Measurements from ENCODE around the gene FADS2. TPM values are rescaled to one million over a fixed set of nuclear protein-coding genes. Genes with fewer than 3 reads are reported as not detected.

Gene FADS2
- total RNA-seq, 1 donor from 2014 or later: 402 TPM

DNA sequence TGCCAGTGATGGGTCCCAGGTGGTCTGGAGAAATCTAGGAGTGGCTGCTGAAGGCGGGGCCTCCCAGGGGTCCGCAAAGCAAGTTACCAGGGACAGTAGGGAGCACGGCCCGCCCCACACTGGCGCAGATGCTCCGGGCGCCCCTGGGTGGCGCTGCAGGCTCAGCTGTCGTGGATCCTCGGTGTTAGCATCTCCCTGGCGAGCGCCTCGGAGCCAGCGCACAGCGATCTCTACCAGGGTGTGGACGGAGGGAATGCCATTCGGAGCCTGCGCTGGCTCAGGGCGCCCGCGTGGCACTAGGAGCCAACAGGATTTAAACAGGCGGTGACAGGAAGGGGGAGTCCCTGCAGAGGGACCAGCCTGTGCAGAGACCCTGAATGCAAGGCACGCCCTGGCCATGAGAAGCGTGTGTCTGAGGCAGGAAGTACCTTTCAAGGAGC lies 43.1 kb downstream of the FADS2 start:
- no peak overlapping the region for H3K4me3 Mint-ChIP-seq (ENCODE audit: low read depth)
- DNase-seq (ENCODE audit: low spot score, unreplicated experiment): peak; percentile 70
- no peaks in the 10 kb centered on the region for H3K36me3 Mint-ChIP-seq (ENCODE audit: insufficient read depth)
- H3K27ac Mint-ChIP-seq: peak overlapping the region; percentile 69
- H3K4me1 Mint-ChIP-seq (ENCODE audit: low read depth): peaks cover 11% of the 10 kb centered on the region
- TF ChIP-seq, protein P1, sequence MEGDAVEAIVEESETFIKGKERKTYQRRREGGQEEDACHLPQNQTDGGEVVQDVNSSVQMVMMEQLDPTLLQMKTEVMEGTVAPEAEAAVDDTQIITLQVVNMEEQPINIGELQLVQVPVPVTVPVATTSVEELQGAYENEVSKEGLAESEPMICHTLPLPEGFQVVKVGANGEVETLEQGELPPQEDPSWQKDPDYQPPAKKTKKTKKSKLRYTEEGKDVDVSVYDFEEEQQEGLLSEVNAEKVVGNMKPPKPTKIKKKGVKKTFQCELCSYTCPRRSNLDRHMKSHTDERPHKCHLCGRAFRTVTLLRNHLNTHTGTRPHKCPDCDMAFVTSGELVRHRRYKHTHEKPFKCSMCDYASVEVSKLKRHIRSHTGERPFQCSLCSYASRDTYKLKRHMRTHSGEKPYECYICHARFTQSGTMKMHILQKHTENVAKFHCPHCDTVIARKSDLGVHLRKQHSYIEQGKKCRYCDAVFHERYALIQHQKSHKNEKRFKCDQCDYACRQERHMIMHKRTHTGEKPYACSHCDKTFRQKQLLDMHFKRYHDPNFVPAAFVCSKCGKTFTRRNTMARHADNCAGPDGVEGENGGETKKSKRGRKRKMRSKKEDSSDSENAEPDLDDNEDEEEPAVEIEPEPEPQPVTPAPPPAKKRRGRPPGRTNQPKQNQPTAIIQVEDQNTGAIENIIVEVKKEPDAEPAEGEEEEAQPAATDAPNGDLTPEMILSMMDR (IDR thresholded peaks at IDR 0.05; ENCODE audit: unreplicated experiment): peak; percentile 93
- peaks cover 8% of the 10 kb centered on the region for H3K27me3 Mint-ChIP-seq
- no peaks in the 10 kb centered on the region for H3K9me3 Mint-ChIP-seq (ENCODE audit: low read depth)

DNA sequence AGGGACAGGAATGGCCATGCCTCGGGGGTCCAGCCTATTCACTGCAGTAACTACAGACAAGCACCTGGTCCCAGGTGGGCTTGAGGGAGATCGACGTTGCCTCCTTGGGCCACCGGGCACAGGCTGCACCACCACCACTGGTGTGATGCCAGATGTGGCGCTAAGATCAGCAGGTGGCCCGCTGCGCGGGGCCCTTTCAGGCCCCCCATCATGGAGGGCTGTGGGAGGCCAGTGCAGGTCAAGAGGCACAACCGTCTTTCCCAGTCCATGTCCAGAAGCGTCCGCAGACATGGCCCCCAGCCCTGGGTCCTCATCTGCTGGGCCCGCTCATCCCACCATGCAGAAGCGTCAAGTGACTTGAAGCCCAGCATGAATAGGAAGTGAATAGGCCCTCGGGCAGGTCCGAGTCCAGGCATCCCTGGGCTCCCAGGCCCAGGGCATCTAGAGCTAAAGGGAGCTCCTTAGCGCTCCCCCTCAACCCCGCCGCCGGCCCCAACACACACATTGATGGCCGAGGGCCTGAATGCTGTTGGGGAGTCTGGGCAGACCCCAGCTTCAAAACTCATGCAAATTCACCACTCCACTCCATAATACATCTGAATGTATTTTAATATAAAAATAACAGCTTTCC lies 45.0 kb downstream of the FADS2 start:
- peaks cover 8% of the 10 kb centered on the region for H3K27me3 Mint-ChIP-seq

DNA sequence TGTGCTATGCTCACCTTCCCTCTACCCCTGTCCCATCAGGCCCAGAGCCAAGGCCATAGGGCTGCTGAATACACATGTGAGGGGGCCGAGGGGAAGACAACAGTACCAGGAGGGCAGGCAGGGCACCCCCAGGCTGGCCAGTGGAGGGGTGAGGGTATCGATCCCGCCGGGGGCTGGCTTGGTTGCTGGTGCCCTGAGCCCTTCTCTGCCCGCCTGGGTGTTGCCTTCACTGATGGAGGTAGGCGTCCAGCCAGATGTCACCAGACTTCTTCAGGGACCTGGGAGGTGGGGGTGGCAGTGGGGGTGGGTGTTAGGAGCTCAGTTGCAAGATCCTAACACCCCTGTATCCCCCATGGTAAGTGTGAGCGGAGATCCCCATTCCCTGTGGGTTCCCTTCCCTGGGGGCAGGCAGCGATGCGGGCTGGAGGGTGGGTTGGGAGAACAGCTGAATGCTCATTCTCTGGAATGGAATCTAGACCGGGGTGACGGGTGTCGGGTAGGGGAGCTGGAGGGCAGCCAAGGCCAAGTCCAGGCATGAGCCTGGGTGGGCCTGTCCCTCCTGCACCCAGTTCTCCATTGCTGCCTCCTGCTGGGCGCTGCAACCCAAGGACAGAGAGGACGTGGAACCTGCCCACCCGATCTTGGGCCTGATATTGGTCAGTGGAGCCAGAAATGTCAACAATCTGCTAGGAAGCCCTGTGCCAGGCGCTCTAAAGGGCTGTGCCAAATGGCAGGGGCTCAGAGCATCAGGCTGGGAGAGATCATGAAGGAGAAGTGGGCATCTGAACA lies 45.7 kb downstream of the FADS2 start:
- Mint-ChIP-seq H3K27ac (no peak overlapping the region), H3K4me1 (ENCODE audit: low read depth) (peaks cover 11% of the 10 kb centered on the region), H3K9me3 (ENCODE audit: low read depth) (no peaks in the 10 kb centered on the region), H3K4me3 (ENCODE audit: low read depth) (no peak overlapping the region), H3K27me3 (peaks cover 8% of the 10 kb centered on the region), H3K36me3 (ENCODE audit: insufficient read depth) (no peaks in the 10 kb centered on the region)
- TF ChIP-seq, protein P1 (IDR thresholded peaks at IDR 0.05; ENCODE audit: unreplicated experiment): no peak
- no peak for DNase-seq (ENCODE audit: low spot score, unreplicated experiment)

More for the DNA sequence above, 45.0 kb downstream of the FADS2 start:
- Mint-ChIP-seq H3K36me3 (ENCODE audit: insufficient read depth) (no peaks in the 10 kb centered on the region), H3K4me3 (ENCODE audit: low read depth) (no peak overlapping the region), H3K4me1 (ENCODE audit: low read depth) (peaks cover 11% of the 10 kb centered on the region), H3K9me3 (ENCODE audit: low read depth) (no peaks in the 10 kb centered on the region), H3K27ac (no peak overlapping the region)
- no peak for DNase-seq (ENCODE audit: low spot score, unreplicated experiment)
- TF ChIP-seq, protein P1 (IDR thresholded peaks at IDR 0.05; ENCODE audit: unreplicated experiment): no peak

DNA sequence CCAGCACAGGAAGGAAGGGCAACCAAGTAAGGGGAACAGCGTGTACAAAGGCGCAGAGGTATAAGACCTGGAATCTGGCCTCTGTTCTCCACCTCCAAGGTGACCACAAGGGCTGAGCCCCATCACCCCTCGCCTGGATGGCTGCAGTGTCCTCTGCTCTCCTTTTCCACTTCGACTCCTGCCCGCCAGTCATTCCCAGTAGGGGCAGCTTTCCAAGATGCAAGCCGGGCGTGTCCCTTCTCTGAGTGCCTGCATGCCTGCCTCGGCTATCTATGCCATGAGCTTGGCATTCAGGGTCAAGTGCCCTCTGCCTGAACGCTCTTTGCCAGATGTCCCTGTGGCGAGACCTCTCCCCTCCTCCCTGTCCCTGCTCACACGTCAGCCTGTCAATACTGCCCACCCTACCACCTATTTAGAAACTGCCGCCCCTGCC lies 46.3 kb downstream of the FADS2 start:
- H3K27ac Mint-ChIP-seq: no peak overlapping the region
- peaks cover 8% of the 10 kb centered on the region for H3K27me3 Mint-ChIP-seq
- H3K4me3 Mint-ChIP-seq (ENCODE audit: low read depth): no peak overlapping the region
- peaks cover 11% of the 10 kb centered on the region for H3K4me1 Mint-ChIP-seq (ENCODE audit: low read depth)
- no peaks in the 10 kb centered on the region for H3K9me3 Mint-ChIP-seq (ENCODE audit: low read depth)
- TF ChIP-seq, protein P1 (IDR thresholded peaks at IDR 0.05; ENCODE audit: unreplicated experiment): no peak
- H3K36me3 Mint-ChIP-seq (ENCODE audit: insufficient read depth): no peaks in the 10 kb centered on the region
- no peak for DNase-seq (ENCODE audit: low spot score, unreplicated experiment)

DNA sequence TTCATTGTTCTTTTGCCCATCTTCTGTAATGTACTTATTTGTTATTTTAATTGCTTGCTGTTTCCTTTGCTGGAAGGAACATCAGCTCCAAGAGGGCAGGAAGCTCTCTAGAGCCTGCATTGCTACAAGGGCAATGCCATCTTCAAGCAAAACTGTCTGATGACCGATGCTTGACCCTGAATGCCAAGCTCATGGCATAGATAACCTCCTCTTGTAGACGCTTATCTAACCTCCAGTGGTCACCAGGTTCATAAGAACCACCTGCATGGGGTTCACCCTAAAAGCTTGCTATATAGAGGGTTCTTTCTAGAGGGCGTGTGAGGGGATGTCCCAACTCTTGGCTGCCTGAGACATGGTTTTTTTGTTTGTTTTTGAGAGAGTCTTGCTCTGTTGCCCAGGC lies 46.8 kb downstream of the FADS2 start:
- Mint-ChIP-seq H3K4me1 (ENCODE audit: low read depth) (peaks cover 6% of the 10 kb centered on the region), H3K27ac (no peak overlapping the region), H3K36me3 (ENCODE audit: insufficient read depth) (no peaks in the 10 kb centered on the region), H3K27me3 (peaks cover 8% of the 10 kb centered on the region), H3K9me3 (ENCODE audit: low read depth) (no peaks in the 10 kb centered on the region), H3K4me3 (ENCODE audit: low read depth) (no peak overlapping the region)
- DNase-seq (ENCODE audit: low spot score, unreplicated experiment): no peak
- TF ChIP-seq, protein P1 (IDR thresholded peaks at IDR 0.05; ENCODE audit: unreplicated experiment): no peak

All from progenitor cell of endocrine pancreas (in vitro differentiated cells).